Stimulated activated CD4-positive, alpha-beta T cell treated with anti-CD3 and anti-CD28 coated beads, Interleukin-15, amount 100 ng/mL, for 48 hours (primary cell): Measurements from ENCODE around the gene CFLAR.
"Not testable (repeated sequence)": the region's sequence is repeated elsewhere in the genome, so short reads cannot be mapped to it uniquely, and the experiment has no call there.

ENCODE experiments used
- DNase-seq, 2 donors: peaks; one replicate each; pipeline ENCODE4 v3.0.0-alpha.2; 2020; ENCODE audit warnings: low read depth in 2 of 2

The CFLAR gene

GRCh38 chr2:201118961-201119854, 3.2 kb downstream of the CFLAR start:
- no peak for DNase-seq

- no peak for DNase-seq
Measured at GRCh38 chr2:201122276-201122675, 6.3 kb downstream of the CFLAR start.

DNA sequence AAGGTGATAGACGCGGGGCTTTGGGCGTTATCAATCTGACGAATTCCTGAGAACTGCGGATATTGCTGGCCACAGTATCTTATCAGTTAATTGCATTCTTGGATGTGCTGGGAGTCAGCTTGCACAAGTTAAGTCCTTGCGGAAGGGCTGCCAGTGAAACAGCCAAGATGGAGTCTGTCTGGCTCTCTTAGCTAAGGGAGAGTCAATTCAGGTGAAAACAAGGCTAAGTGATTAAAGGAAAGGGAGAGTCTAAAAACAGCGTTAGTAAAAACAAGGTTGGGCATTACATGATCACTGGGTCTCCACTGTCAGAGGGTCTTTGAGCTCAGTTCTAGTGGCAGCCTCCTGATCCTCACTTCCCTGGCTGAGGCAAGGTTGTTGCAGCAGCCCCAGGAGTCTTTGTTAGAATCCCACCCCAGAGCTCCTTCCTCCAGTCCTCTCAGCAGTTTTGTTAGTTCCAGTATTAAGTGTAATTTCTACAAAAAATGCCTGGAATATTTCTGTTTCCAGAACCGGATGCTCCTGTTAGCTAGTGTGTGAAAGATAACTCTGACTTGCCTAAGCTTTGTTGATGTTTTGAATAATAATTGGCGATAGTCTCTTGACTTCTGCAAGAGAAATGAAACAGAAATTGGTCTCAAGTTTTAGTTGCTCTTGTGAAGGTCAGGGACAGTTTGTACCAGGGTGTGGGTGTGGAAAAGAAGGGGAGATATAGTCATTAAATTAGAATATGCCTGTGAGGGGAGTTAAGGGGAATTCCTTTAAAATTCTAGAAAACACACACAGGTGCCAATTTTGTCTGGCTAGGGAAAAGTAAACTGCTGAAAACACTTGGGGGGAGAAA, 10.6 kb downstream of the CFLAR start:
- no peak for DNase-seq

DNA sequence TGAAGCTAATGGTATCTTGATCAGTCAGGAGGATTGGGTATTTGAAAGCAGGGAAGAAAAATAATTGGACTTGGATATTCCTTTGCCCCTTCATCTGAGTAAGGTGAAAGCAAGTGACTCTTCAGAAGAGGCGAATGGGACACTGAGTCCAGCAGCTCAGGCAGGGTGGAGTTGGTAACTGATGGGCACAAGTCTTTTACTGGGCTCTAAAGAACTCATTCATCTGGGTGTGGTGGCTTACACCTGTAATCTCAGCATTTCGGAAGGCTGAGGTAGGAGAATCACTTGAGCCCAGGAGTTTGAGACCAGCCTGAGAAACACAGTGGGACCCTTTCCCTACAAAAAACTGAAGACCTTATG, 11.2 kb downstream of the CFLAR start:
- DNase-seq: no peak

DNA sequence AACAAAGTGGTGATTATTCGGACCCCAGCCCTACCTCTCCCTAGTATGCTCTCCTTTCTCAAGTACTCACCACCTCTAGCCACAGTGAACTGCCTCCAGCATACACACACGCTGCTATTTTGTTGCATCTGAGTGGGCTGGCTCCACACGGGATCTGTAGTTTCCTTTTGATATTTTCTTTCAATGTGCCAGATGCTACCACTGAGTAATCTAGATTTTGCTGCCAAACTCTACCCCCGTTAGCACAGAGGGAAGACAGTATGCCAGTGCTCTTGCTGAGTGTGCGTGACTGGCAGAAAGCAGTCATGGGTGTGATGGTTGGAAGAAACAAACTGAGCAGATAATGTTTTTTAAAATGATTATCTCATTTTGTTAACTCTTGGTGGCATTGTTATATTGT, 11.6 kb downstream of the CFLAR start:
- no peak for DNase-seq

DNA sequence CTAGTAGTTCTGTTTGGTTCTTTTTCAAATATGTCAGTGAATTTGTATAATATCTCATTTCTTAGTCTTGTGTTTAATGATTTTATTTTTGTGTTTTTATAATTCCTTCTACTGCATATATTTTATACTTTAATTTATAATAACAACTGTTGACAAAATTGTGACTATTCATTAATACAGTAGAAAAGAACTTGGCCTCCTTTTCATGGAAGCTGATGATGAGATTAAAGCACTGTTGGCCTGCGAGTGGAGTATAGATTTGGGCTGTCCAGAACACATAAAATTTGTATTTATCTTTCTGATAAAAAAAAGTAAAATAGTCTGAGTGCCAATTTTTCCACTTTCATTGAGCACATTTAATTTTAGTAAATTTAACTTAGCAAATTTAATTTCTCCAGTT, 12.1 kb downstream of the CFLAR start:
- no peak for DNase-seq

- no peak for DNase-seq
Measured at GRCh38 chr2:201128933-201129505, 13.1 kb downstream of the CFLAR start.

DNA sequence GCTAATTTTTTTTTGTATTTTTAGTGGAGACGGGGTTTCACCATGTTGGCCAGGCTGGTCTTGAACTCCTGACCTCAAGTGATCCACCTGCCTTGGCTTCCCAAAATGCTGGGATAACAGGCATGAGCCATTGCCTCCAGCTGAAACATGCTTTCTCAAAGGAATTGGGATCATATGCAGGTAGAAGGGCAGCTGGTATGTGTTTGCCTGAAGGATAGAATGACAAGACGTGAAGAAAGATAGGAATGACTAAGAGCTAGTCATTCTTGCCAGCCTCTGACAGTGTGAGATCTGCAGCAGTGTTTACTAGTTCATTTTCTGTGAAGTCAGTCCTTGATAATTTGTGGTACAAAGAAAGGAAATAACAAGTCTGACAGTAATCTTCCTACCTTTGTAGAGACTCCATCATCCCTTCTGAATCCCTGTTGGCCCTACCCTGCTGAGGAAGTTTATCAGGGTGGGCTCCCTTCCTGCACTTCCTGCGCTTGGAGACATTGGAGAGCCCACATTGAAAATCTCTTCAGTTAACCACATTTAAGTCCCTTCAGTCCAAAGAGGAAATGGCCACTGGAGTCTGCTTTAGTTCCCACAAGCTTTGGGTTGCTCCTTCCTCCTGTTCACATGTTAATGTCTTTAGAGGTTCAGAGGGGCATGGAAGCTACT, 14.7 kb downstream of the CFLAR start:
- no peak for DNase-seq

DNA sequence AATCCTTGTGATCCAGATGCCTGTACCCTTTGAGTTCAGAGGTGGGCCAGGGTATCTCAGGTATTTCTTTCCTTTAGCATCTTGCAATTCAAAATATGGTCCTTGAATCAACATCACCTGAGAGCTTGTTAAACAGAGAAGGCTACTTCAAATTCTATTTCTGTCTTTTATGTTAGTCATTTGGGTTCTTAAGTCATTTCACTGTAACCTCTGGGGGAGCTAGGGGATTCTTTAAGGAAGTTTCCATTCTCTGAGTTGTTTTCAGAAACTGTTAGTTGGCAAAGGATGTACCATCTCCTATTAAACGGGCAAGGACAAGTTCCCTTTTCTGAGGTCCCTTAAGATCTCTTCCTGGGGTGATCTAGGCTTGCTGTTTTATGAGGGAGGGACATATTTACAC, 16.6 kb downstream of the CFLAR start:
- no peak for DNase-seq

- no peak for DNase-seq
Measured at GRCh38 chr2:201135386-201135785, 19.4 kb downstream of the CFLAR start.

DNA sequence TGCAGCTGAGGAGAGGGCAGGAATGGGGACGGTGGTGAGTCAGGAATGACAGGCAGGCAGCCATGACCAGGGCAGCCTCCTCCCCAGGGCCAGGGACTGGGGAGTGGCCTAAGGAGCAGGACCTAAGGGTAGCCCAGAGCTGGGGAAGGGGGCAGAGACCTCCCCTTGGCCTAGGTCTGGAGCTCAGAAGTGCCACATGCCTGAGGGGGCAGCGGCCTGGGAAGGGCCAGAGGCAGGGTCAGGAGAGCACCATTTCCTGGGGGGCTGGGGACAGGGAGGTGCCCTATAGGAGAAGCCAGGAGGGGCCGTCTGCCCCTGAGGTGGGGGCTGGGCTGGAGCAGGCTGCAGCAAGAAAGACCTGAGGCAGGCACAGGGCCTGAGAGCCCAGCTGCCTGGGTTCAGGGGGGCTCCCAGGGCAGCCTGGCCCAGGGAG, 20.9 kb downstream of the CFLAR start:
- DNase-seq: no peak

DNA sequence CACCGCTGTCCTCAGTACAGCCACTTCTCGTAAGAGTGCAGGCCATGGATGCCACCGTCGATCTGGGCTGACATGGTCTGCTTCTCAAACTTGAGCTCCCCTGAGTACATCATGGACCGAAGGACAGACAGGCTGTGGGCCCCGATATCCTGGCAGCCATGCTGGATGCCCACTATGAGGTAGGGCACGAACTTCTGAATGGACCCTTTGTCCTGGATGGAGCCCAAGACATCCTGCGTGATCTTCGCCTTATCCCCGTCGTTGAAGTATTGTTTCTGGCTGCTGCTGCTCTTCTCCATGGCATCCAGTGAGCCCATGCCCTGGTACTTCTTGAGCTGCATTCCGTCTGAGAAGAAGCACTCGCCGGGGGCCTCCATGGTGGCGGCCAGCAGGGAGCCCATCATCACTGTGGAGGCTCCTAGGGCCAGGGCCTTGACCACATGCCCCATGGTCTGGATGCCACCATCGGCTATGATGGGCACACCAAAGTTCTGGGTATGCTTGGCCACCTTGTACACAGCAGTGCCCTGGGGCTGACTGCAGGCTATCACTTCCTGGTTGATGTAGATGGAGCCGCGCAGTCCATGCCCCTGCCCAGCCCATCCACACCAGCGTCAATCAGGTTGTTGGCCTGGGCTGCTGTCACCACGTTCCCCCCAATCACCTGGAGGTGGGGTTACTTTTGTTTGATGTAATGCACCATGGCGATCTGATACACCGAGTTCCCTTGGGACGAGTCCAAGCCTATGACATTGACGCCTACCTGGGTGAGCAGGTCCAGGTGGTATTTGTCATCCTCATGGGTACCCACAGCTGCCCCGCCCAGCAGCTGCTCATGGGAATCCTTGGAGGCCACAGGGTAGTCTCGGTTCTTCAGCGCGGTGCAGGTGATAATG, 21.8 kb downstream of the CFLAR start:
- DNase-seq: no peak

GRCh38 chr2:201138401-201138970, 22.5 kb downstream of the CFLAR start:
- DNase-seq: no peak

DNA sequence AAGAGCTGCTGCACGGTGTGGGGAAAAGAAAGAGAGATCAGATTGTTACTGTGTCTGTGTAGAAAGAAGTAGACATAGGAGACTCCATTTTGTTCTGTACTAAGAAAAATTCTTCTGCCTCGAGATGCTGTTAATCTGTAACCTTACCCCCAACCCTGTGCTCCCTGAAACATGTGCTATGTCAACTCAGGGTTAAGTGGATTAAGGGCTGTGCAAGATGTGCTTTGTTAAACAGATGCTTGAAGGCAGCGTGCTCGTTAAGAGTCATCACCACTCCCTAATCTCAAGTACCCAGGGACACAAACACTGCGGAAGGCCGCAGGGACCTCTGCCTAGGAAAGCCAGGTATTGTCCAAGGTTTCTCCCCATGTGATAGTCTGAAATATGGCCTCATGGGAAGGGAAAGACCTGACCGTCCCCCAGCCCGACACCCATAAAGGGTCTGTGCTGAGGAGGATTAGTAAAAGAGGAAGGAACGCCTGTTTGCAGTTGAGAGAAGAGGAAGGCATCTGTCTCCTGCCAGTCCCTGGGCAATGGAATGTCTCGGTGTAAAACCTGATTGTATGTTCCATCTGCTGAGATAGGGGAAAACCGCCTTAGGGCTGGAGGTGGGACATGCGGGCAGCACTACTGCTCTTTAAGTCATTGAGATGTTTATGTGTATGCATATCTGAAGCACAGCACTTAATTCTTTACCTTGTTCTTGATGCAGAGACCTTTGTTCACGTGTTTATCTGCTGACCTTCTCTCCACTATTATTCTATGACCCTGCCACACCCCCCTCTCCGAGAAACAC, 23.2 kb downstream of the CFLAR start:
- not testable (repeated sequence) for DNase-seq

GRCh38 chr2:201139836-201140604, 24.1 kb downstream of the CFLAR start:
- no peak for DNase-seq

DNA sequence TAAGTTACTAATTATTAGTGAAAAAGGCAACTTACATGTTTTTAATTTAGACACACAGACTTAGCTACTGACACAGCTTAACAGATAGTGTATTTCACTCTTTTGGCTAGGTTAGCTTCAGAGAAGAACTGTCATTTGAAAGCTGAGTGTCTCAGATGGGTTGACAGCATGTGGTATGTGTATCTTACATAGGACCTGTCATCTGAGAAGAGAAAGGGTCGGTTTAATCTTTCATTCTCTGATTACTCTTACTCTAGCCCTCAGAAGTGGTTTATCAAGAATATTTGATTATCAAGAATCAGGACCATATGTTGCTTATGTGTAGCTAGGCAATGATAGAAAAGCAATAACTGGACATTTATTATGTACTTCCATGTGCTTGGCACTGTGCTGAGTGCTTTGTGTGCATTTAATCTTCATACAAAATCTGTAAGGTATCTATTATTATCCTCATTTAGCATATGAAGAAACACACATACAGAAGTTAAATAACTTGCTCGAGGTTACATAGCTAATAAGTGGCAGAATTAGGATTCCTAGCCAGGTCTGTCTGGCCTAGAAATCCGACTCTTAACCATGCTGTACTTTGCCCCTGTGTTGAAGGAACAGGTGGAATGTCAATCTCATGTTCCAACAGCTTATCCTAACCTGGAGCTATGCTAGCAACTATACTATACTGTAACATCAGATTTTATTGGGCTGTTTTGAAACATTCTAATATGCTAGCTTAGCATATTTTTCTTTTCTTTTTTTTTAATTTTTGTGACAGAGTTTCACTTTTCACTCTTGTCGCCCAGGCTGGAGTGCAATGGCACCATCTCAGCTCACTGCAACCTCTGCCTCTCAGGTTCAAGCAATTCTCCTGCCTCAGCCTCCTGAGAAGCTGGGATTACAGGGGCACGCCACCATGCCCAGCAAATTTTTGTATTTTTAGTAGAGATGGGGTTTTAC, 28.4 kb downstream of the CFLAR start:
- no peak for DNase-seq

- DNase-seq: no peak
Measured at GRCh38 chr2:201148434-201148990, 32.5 kb downstream of the CFLAR start.
